OCI-LY3 (cell line): Measurements from ENCODE around the gene TRIM13.

Experiments
- EZH2phosphoT487 ChIP-seq: fragments of 200-600 bp; shearing (Covaris generic); IDR thresholded peaks from 2 replicates; pipeline ENCODE4 v1.6.1; 2018; ENCODE audit warnings: antibody characterized with exemption, mixed run types, low read depth
- TF ChIP-seq, protein P1 (sequence below): fragments of 200-600, 300-600 bp; sonication (generic); IDR thresholded peaks from 2 replicates; pipeline ENCODE4 v1.5.1; 2014; ENCODE audit warnings: antibody characterized with exemption, low read length, low read depth

DNA sequence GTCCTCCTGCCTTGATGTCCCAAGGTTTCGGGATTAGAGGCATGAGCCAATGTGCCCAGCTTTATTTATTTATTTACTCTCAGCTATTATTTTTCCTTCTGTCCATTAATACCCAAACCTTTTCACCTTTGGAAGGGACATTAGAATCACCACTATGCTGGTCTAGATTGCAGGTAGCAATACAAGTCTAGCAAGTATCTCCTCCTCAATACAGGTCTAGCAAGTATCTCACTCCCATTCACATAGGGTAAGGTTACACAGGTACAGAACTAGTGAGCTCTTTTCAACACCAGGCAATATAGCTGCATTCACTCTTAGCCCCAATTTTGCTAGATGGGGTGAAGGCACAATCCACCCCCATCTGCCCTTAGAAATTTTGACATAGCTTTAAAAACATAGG, 43.3 kb upstream of the TRIM13 start:
- TF ChIP-seq, protein P1, sequence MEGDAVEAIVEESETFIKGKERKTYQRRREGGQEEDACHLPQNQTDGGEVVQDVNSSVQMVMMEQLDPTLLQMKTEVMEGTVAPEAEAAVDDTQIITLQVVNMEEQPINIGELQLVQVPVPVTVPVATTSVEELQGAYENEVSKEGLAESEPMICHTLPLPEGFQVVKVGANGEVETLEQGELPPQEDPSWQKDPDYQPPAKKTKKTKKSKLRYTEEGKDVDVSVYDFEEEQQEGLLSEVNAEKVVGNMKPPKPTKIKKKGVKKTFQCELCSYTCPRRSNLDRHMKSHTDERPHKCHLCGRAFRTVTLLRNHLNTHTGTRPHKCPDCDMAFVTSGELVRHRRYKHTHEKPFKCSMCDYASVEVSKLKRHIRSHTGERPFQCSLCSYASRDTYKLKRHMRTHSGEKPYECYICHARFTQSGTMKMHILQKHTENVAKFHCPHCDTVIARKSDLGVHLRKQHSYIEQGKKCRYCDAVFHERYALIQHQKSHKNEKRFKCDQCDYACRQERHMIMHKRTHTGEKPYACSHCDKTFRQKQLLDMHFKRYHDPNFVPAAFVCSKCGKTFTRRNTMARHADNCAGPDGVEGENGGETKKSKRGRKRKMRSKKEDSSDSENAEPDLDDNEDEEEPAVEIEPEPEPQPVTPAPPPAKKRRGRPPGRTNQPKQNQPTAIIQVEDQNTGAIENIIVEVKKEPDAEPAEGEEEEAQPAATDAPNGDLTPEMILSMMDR: no peak
- TF ChIP-seq EZH2phosphoT487: no peak
